Fibroblast of lung (primary cell): Measurements from ENCODE around the gene RELCH.

ENCODE experiments used
- CTCF ChIP-seq, 2 donors: IDR thresholded peaks in 1 of 2; conservative IDR thresholded peaks in 1 of 2; 1 replicate in 1 of 2; 2 replicates in 1 of 2; pipeline ENCODE4 v1.5.1; 2011 to 2012; ENCODE audit warnings: low read length in 2 of 2, control low read depth in 1 of 2, inconsistent platforms in 1 of 2, low read depth in 1 of 2, mild to moderate bottlenecking in 1 of 2
- EZH2 ChIP-seq: IDR thresholded peaks from 2 replicates; pipeline ENCODE4 v1.5.1; 2012; ENCODE audit warnings: low read length, control low read depth, mild to moderate bottlenecking; ENCODE audit errors: missing control alignments

DNA sequence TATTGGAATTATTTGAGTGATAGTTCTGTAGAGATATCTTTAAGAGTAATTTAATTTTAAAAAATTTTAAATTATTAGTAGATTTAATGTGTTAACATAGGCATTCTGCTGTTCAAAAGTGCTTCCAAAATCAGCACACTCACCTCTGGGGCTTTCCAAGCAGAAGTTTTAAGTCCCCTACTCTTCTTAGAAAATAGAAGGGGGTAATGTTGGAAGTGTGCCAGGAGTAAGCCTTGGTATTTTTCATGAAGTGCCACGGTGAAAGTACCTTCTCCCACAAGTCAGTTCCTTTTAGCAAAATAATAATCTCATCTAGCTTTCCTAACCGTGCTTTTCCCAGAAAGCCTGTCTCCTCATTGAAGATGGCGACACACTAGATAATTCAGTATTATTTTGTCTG, 134.1 kb downstream of the RELCH start:
- TF ChIP-seq CTCF (conservative IDR thresholded peaks at IDR 0.05 in 1 of 2, IDR thresholded peaks at IDR 0.05 in 1 of 2; ENCODE audit: low read depth in 1 of 2, low read length in 2 of 2), result no peak
- no peak for TF ChIP-seq EZH2
